Gastrocnemius medialis (tissue), 4 donors: Measurements from ENCODE around the gene USP36.

ENCODE experiments used
- CTCF ChIP-seq, 5 experiments: fragments of 450-650 bp in 3 of 5; fragments of 200-600 bp in 2 of 5; sonication (generic) in 2 of 5; IDR thresholded peaks in 4 of 5; conservative IDR thresholded peaks in 1 of 5; 1 replicate in 4 of 5; 2 replicates in 1 of 5; pipeline ENCODE4 v1.5.1; 2016 to 2019; ENCODE audit warnings: antibody characterized with exemption in 5 of 5, mild to moderate bottlenecking in 3 of 5, moderate library complexity in 3 of 5
- POLR2A ChIP-seq, 2 donors: fragments of 450-650 bp; IDR thresholded peaks; one replicate each; pipeline ENCODE4 v1.6.1; 2017; ENCODE audit warnings: antibody characterized with exemption in 2 of 2, mild to moderate bottlenecking in 2 of 2, moderate library complexity in 2 of 2

GRCh38 chr17:78803186-78803845 is 37.3 kb downstream of the USP36 start:
- TF ChIP-seq POLR2A (IDR thresholded peaks at IDR 0.05) (no peak), CTCF (IDR thresholded peaks at IDR 0.05 in 4 of 5, conservative IDR thresholded peaks at IDR 0.05 in 1 of 5) (no peak)
